GM10248 (cell line): ENCODE measurements around the gene CLCN1.
"Not testable (repeated sequence)": the region's sequence is repeated elsewhere in the genome, so short reads cannot be mapped to it uniquely, and the experiment has no call there.

ENCODE experiments used
- CTCF ChIA-PET: fragments of 300-600 bp; sonication (Branson Sonifier 250); formaldehyde crosslinking; extraction: SDS; loops from one replicate; lab custom pipeline; 2021; ENCODE audit warnings: antibody characterized with exemption; lab: Yijun Ruan, JAX
- POLR2A ChIA-PET: fragments of 350-650 bp; sonication (Branson Sonifier 250); formaldehyde crosslinking; extraction: SDS; loops from one replicate; lab custom pipeline; 2020; ENCODE audit warnings: antibody characterized with exemption; lab: Yijun Ruan, JAX
- DNase-seq: peaks from one replicate; pipeline ENCODE4 v3.0.0; 2012; ENCODE audit errors: extremely low spot score
- CTCF ChIP-seq: IDR thresholded peaks from 2 replicates; pipeline ENCODE4 v1.5.1; 2012; ENCODE audit warnings: mild to moderate bottlenecking, low read depth; ENCODE audit errors: extremely low read depth, missing control alignments, control extremely low read depth

The CLCN1 gene

GRCh38 chr7:143285806-143286521, 29.9 kb upstream of the CLCN1 start:
- no peak for DNase-seq
- no peak for TF ChIP-seq CTCF
- ChIA-PET CTCF (interaction anchor here (0.6 to 3.1 kb wide), 4 partner anchors 13 to 83 kb away, joined by 3 to 21 read pairs (median 3); no protein-coding TSS in a partner anchor), POLR2A (no interaction called here)

- DNase-seq = no peak
- ChIA-PET POLR2A (no interaction called here), CTCF (interaction anchor here (0.6 to 3.1 kb wide), 4 partner anchors 12 to 82 kb away, joined by 3 to 21 read pairs (median 3); no protein-coding TSS in a partner anchor)
- no peak for TF ChIP-seq CTCF
These were observed 29.4 kb upstream of the CLCN1 start for GRCh38 chr7:143286522-143286890.

- no peak for TF ChIP-seq CTCF
- ChIA-PET POLR2A (interaction anchor here (0.6 to 1.0 kb wide), 4 partner anchors 9 to 24 kb away, joined by 3 to 5 read pairs (median 3); partner anchors contain the start of gene GSTK1), CTCF (interaction anchor here (0.6 to 3.1 kb wide), 13 partner anchors 10 to 93 kb away, joined by 3 to 21 read pairs (median 4); partner anchors contain the start of gene GSTK1)
- DNase-seq = no peak
These were observed 28.5 kb upstream of the CLCN1 start for GRCh38 chr7:143287339-143287934.

- DNase-seq = peak; percentile 100
- ChIA-PET POLR2A (interaction anchor here (0.6 to 1.0 kb wide), 5 partner anchors 9 to 100 kb away, joined by 3 to 8 read pairs (median 3); partner anchors contain the start of gene GSTK1), CTCF (interaction anchor here (0.6 to 3.1 kb wide), 14 partner anchors 10 to 92 kb away, joined by 3 to 21 read pairs (median 4); partner anchors contain the start of gene GSTK1)
- TF ChIP-seq CTCF = peak; percentile 28
These were observed 27.7 kb upstream of the CLCN1 start, which contains the start of gene CASP2 for GRCh38 chr7:143287935-143288826. Gene CASP2, plus strand, starts transcription at chr7:143288351. Its CDS starts 105 bp downstream, at chr7:143288456.

GRCh38 chr7:143288836-143289235, 27.1 kb upstream of the CLCN1 start:
- CTCF ChIA-PET = interaction anchor here (1.2 to 3.1 kb wide), 6 partner anchors 9 to 49 kb away, joined by 3 to 21 read pairs (median 6); no protein-coding TSS in a partner anchor
- no peak for DNase-seq
- POLR2A ChIA-PET = no interaction called here
- TF ChIP-seq CTCF = no peak

GRCh38 chr7:143289421-143289820, 26.5 kb upstream of the CLCN1 start:
- no peak for DNase-seq
- CTCF ChIA-PET = interaction anchor here (0.8 to 3.5 kb wide), 3 partner anchors 11 to 49 kb away, joined by 3 to 18 read pairs (median 4); partner anchors contain the start of gene GSTK1
- no peak for TF ChIP-seq CTCF
- POLR2A ChIA-PET = interaction anchor here (0.7 to 0.8 kb wide), 2 partner anchors 10 to 13 kb away, joined by 6 to 21 read pairs; no protein-coding TSS in a partner anchor

GRCh38 chr7:143289888-143290287, 26.0 kb upstream of the CLCN1 start:
- POLR2A ChIA-PET = interaction anchor here (0.7 to 0.8 kb wide), 2 partner anchors 9 to 14 kb away, joined by 6 to 21 read pairs; no protein-coding TSS in a partner anchor
- not testable (repeated sequence) for DNase-seq
- CTCF ChIA-PET = interaction anchor here (0.8 to 3.5 kb wide), 4 partner anchors 9 to 49 kb away, joined by 3 to 18 read pairs (median 4); partner anchors contain the start of gene GSTK1
